Measurements from ENCODE around the gene C16orf96. TPM values are rescaled to one million over a fixed set of nuclear protein-coding genes. Genes with fewer than 3 reads are reported as not detected.

C16orf96 gene
- total RNA-seq: 0.17 TPM
- not detected for polyA plus RNA-seq

DNA sequence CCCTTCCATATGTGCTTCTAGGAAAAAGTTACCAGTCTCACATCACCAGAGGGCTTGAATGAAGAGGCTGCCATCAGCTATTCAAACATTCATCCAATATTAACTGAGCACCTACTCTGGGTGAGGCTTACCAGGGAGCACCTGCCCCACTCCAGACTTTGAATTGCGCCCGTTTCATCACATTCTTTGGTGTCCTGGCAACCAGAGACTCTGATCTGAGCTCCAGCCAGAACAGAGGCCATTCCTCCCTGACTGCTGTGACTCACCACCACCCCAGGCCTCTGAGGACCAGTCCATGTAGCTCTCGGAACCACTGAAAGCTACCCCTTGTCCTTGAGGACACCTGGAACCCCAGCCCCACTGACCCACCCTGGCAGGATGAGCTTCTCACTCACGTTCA lies at the start of gene C16orf96:
Gene C16orf96 (plus strand): TSS at position 229 of the 400 bp plus-strand sequence. CDS start 150 bp downstream, at position 379.
- Mint-ChIP-seq H3K9me3 (no peaks in the 10 kb centered on the region), H3K4me1 (no peaks in the 10 kb centered on the region), H3K4me3 (no peak within 1 kb of the TSS), H3K27me3 (peaks cover 15% of the 10 kb centered on the region), H3K27ac (no peak within 1 kb of the TSS), H3K36me3 (no peaks in the 10 kb centered on the region)
- Histone ChIP-seq H3K27ac (ENCODE audit: insufficient read depth, low read length, poor library complexity, severe bottlenecking) (no peak within 1 kb of the TSS), H3K4me3 (ENCODE audit: low read depth, low read length) (no peak within 1 kb of the TSS), H3K4me1 (ENCODE audit: control insufficient read depth, insufficient read depth, low read length, poor library complexity, severe bottlenecking) (no peaks in the 10 kb centered on the region), H3K36me3 (ENCODE audit: control insufficient read depth, insufficient read depth, low read length) (no peaks in the 10 kb centered on the region), H3K9me3 (ENCODE audit: control insufficient read depth in 2 of 2, low read length in 2 of 2) (no peaks in the 10 kb centered on the region), H3K27me3 (ENCODE audit: control insufficient read depth, insufficient read depth, low read length) (no peaks in the 10 kb centered on the region)
- ATAC-seq (ENCODE audit: low read depth in 2 of 2) (no peak), DNase-seq (no peak)

- DNase-seq: peak; percentile 42 to 85 (median 68)
- peaks cover 44% of the 10 kb centered on the region for H3K36me3 ChIP-seq (ENCODE audit: control insufficient read depth, insufficient read depth, low read length)
- Mint-ChIP-seq H3K27ac (peak overlapping the region; percentile 97 to 100 (median 100)), H3K27me3 (no peaks in the 10 kb centered on the region), H3K36me3 (peaks cover 22% of the 10 kb centered on the region), H3K9me3 (peaks cover 0 to 3% (median 0%) of the 10 kb centered on the region in 7 donors), H3K4me3 (peak overlapping the region; percentile 74 to 86 (median 84)), H3K4me1 (peaks cover 26 to 70% (median 47%) of the 10 kb centered on the region in 4 donors)
- H3K9me3 ChIP-seq (ENCODE audit: control insufficient read depth in 2 of 2, low read length in 2 of 2): no peaks in the 10 kb centered on the region
- peak overlapping the region; percentile 90 for H3K27ac ChIP-seq (ENCODE audit: insufficient read depth, low read length, poor library complexity, severe bottlenecking)
- H3K27me3 ChIP-seq (ENCODE audit: control insufficient read depth, insufficient read depth, low read length): no peaks in the 10 kb centered on the region
- H3K4me1 ChIP-seq (ENCODE audit: control insufficient read depth, insufficient read depth, low read length, poor library complexity, severe bottlenecking): peaks cover 55% of the 10 kb centered on the region
- H3K4me3 ChIP-seq (ENCODE audit: low read depth, low read length): peak overlapping the region; percentile 56
- ATAC-seq (ENCODE audit: low read depth in 2 of 2): peak; percentile 47 to 49
These were observed 49.7 kb upstream of the C16orf96 start for GRCh38 chr16:4506450-4506849.

DNA sequence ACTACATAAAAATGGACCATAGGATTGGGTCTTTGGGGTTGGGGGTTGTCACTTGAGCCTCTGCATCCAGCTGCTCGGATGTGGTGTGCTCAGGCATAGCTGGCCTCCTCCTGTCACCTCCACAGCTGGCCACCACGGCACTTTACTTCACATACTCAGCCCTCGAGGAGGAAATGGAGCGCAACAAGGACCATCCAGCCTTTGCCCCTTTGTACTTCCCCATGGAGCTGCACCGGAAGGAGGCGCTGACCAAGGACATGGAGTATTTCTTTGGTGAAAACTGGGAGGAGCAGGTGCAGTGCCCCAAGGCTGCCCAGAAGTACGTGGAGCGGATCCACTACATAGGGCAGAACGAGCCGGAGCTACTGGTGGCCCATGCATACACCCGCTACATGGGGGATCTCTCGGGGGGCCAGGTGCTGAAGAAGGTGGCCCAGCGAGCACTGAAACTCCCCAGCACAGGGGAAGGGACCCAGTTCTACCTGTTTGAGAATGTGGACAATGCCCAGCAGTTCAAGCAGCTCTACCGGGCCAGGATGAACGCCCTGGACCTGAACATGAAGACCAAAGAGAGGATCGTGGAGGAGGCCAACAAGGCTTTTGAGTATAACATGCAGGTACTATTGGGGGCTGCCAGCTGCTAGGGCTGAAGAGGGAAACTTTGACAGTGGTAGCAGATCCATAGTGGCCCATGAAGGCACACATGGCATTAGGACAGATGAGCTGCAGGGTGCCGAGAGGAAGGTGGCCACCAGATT lies 48.4 kb upstream of the C16orf96 start:
- Mint-ChIP-seq H3K36me3 (peaks cover 30% of the 10 kb centered on the region), H3K27me3 (no peaks in the 10 kb centered on the region), H3K4me1 (peaks cover 21 to 67% (median 42%) of the 10 kb centered on the region in 4 donors), H3K4me3 (no peak overlapping the region), H3K27ac (peak overlapping the region; percentile 69 to 100 (median 100)), H3K9me3 (peaks cover 0 to 3% (median 0%) of the 10 kb centered on the region in 7 donors)
- peak overlapping the region; percentile 42 for H3K27ac ChIP-seq (ENCODE audit: insufficient read depth, low read length, poor library complexity, severe bottlenecking)
- H3K4me3 ChIP-seq (ENCODE audit: low read depth, low read length): no peak overlapping the region
- H3K27me3 ChIP-seq (ENCODE audit: control insufficient read depth, insufficient read depth, low read length): no peaks in the 10 kb centered on the region
- ATAC-seq (ENCODE audit: low read depth in 2 of 2) (no peak), DNase-seq (no peak)
- peaks cover 56% of the 10 kb centered on the region for H3K36me3 ChIP-seq (ENCODE audit: control insufficient read depth, insufficient read depth, low read length)
- peaks cover 42% of the 10 kb centered on the region for H3K4me1 ChIP-seq (ENCODE audit: control insufficient read depth, insufficient read depth, low read length, poor library complexity, severe bottlenecking)
- no peaks in the 10 kb centered on the region for H3K9me3 ChIP-seq (ENCODE audit: control insufficient read depth in 2 of 2, low read length in 2 of 2)

DNA sequence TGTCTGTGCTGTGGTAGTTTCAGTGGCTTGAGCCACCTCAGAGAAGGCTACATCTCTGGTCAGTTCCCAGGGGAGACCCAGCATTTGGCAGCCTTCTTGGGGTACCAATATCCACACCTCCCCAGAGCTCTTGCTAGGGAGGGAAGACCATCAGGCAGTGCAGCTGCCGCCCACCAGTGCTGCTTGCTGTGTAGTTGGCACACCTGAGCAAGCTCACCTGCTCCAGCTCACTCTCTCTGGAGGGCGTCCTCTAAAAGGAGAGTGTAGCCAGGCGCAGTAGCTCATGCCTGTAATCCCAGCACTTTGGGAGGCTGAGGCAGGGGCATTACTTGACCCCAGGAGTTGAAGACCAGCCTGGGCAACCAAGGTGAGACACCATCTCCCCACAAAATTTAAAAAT lies 47.3 kb upstream of the C16orf96 start:
- H3K36me3 Mint-ChIP-seq: peaks cover 33% of the 10 kb centered on the region

DNA sequence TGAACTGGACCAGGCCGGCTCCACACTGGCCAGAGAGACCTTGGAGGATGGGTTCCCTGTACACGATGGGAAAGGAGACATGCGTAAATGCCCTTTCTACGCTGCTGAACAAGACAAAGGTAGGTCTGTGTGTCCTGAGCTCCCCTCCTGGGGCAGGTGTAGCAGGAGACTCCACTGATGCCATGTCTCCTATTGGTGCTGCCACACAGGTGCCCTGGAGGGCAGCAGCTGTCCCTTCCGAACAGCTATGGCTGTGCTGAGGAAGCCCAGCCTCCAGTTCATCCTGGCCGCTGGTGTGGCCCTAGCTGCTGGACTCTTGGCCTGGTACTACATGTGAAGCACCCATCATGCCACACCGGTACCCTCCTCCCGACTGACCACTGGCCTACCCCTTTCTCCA lies 46.7 kb upstream of the C16orf96 start:
- no peak for DNase-seq
- H3K36me3 ChIP-seq (ENCODE audit: control insufficient read depth, insufficient read depth, low read length): peaks cover 56% of the 10 kb centered on the region
- no peak overlapping the region for H3K4me3 ChIP-seq (ENCODE audit: low read depth, low read length)
- H3K27me3 ChIP-seq (ENCODE audit: control insufficient read depth, insufficient read depth, low read length): no peaks in the 10 kb centered on the region
- Mint-ChIP-seq H3K27ac (peak overlapping the region in 2 of 3 donors; percentile 67 to 100), H3K36me3 (peaks cover 33% of the 10 kb centered on the region), H3K4me1 (peaks cover 16 to 64% (median 32%) of the 10 kb centered on the region in 4 donors), H3K27me3 (no peaks in the 10 kb centered on the region), H3K4me3 (no peak overlapping the region), H3K9me3 (peaks cover 0 to 3% (median 0%) of the 10 kb centered on the region in 7 donors)
- peaks cover 43% of the 10 kb centered on the region for H3K4me1 ChIP-seq (ENCODE audit: control insufficient read depth, insufficient read depth, low read length, poor library complexity, severe bottlenecking)
- no peak overlapping the region for H3K27ac ChIP-seq (ENCODE audit: insufficient read depth, low read length, poor library complexity, severe bottlenecking)
- no peak for ATAC-seq (ENCODE audit: low read depth in 2 of 2)
- no peaks in the 10 kb centered on the region for H3K9me3 ChIP-seq (ENCODE audit: control insufficient read depth in 2 of 2, low read length in 2 of 2)

More for the DNA sequence above, 47.3 kb upstream of the C16orf96 start:
- H3K9me3 ChIP-seq (ENCODE audit: control insufficient read depth in 2 of 2, low read length in 2 of 2): no peaks in the 10 kb centered on the region
- Mint-ChIP-seq H3K27me3 (no peaks in the 10 kb centered on the region), H3K4me3 (no peak overlapping the region), H3K4me1 (peaks cover 16 to 64% (median 34%) of the 10 kb centered on the region in 4 donors), H3K27ac (peak overlapping the region in 2 of 3 donors; percentile 69 to 100), H3K9me3 (peaks cover 0 to 3% (median 0%) of the 10 kb centered on the region in 7 donors)
- H3K36me3 ChIP-seq (ENCODE audit: control insufficient read depth, insufficient read depth, low read length): peaks cover 56% of the 10 kb centered on the region
- no peak overlapping the region for H3K4me3 ChIP-seq (ENCODE audit: low read depth, low read length)
- ATAC-seq (ENCODE audit: low read depth in 2 of 2): no peak
- no peaks in the 10 kb centered on the region for H3K27me3 ChIP-seq (ENCODE audit: control insufficient read depth, insufficient read depth, low read length)
- peaks cover 43% of the 10 kb centered on the region for H3K4me1 ChIP-seq (ENCODE audit: control insufficient read depth, insufficient read depth, low read length, poor library complexity, severe bottlenecking)
- H3K27ac ChIP-seq (ENCODE audit: insufficient read depth, low read length, poor library complexity, severe bottlenecking): peak overlapping the region; percentile 42
- no peak for DNase-seq

- peaks cover 0 to 3% (median 0%) of the 10 kb centered on the region in 7 donors for H3K9me3 Mint-ChIP-seq
- ATAC-seq (ENCODE audit: low read depth in 2 of 2) (no peak), DNase-seq (no peak)
- no peaks in the 10 kb centered on the region for H3K27me3 ChIP-seq (ENCODE audit: control insufficient read depth, insufficient read depth, low read length)
- peaks cover 15 to 64% (median 34%) of the 10 kb centered on the region in 4 donors for H3K4me1 Mint-ChIP-seq
- peak overlapping the region in 2 of 3 donors; percentile 29 to 36 for H3K27ac Mint-ChIP-seq
- no peaks in the 10 kb centered on the region for H3K27me3 Mint-ChIP-seq
- H3K36me3 Mint-ChIP-seq: peaks cover 33% of the 10 kb centered on the region
- H3K4me1 ChIP-seq (ENCODE audit: control insufficient read depth, insufficient read depth, low read length, poor library complexity, severe bottlenecking): peaks cover 43% of the 10 kb centered on the region
- peak overlapping the region in 1 of 4 donors; percentile 15 for H3K4me3 Mint-ChIP-seq
- H3K9me3 ChIP-seq (ENCODE audit: control insufficient read depth in 2 of 2, low read length in 2 of 2): no peaks in the 10 kb centered on the region
- no peak overlapping the region for H3K4me3 ChIP-seq (ENCODE audit: low read depth, low read length)
- H3K36me3 ChIP-seq (ENCODE audit: control insufficient read depth, insufficient read depth, low read length): peaks cover 56% of the 10 kb centered on the region
- no peak overlapping the region for H3K27ac ChIP-seq (ENCODE audit: insufficient read depth, low read length, poor library complexity, severe bottlenecking)
These were observed 46.0 kb upstream of the C16orf96 start for GRCh38 chr16:4510131-4510530.

DNA sequence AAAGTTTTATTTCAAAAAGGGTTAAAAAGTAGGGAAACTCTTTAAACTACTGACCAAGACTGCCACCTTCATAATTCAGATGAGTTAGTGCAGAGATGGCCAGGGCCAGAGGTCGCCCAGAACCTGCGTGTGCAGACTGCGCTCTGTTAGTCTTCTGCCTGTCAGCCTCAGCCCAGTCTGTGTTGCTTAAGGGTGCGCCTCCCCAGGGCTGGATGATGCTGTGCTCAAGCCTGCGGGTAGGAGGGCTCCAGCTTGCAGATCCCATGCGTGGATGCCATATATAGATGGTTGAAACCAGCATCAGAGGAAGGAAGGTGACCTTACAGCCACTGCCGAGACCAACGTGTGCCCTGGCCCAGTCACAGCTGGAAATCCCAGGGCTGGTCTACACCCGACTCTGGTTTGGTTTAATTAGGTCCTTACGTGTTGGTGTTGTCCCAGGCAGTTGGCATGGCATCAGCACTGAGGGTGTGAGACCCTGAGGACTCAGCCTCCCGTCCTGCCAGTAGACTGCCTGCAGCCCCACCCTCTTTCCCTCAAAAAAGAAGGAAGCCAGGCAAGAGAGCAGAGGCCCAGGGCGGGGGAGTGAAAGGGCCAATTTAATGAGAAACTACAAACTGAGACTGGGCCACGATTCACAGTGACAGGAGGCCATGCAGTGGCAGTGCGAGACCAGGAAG lies 45.3 kb upstream of the C16orf96 start:
- Mint-ChIP-seq H3K4me3 (no peak overlapping the region), H3K9me3 (peaks cover 0 to 3% (median 0%) of the 10 kb centered on the region in 7 donors), H3K4me1 (peaks cover 15 to 64% (median 35%) of the 10 kb centered on the region in 4 donors), H3K27ac (peak overlapping the region in 2 of 3 donors; percentile 67 to 84), H3K27me3 (no peaks in the 10 kb centered on the region), H3K36me3 (peaks cover 33% of the 10 kb centered on the region)
- no peak for DNase-seq
- peaks cover 56% of the 10 kb centered on the region for H3K36me3 ChIP-seq (ENCODE audit: control insufficient read depth, insufficient read depth, low read length)
- no peak overlapping the region for H3K27ac ChIP-seq (ENCODE audit: insufficient read depth, low read length, poor library complexity, severe bottlenecking)
- H3K27me3 ChIP-seq (ENCODE audit: control insufficient read depth, insufficient read depth, low read length): no peaks in the 10 kb centered on the region
- no peaks in the 10 kb centered on the region for H3K9me3 ChIP-seq (ENCODE audit: control insufficient read depth in 2 of 2, low read length in 2 of 2)
- no peak for ATAC-seq (ENCODE audit: low read depth in 2 of 2)
- H3K4me3 ChIP-seq (ENCODE audit: low read depth, low read length): no peak overlapping the region
- peaks cover 43% of the 10 kb centered on the region for H3K4me1 ChIP-seq (ENCODE audit: control insufficient read depth, insufficient read depth, low read length, poor library complexity, severe bottlenecking)

Data from CD4-positive, CD25-positive, alpha-beta regulatory T cell (primary cell).